ENCODE results near the gene TRIM31. TPM values are rescaled to one million over a fixed set of nuclear protein-coding genes. Genes with fewer than 3 reads are reported as not detected.

Gene TRIM31
- total and polyA plus RNA-seq, 9 donors: not detected

DNA sequence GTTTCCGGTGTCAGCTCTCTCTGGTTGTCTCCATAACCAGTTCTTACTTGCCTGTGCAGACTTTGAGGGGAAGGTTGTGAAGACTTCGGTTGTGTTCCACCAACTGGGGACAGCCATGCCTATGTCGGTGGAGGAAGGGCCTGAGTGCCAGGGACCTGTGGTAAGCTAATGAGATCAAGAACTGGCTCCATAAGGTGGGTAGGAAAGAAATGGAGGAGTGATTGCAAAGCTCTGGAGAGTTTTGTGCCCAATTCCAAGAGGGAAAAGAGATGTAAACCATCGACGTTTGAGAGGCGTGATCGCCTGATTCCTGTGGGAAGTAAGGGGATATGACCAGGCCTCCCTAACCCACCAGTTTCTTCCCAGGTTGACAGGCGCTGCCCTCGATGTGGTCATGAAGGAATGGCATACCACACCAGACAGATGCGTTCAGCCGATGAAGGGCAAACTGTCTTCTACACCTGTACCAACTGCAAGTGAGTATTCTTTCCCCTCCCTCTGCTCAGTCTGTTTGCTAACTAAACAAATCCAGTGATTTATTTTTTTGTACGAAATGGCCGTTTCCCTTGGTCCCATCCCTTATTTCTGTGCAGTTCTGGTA, 50.9 kb downstream of the TRIM31 start:
- Histone ChIP-seq H3K9me3 (no peaks in the 10 kb centered on the region), H3K27me3 (no peaks in the 10 kb centered on the region), H3K4me1 (ENCODE audit: insufficient read depth) (peaks cover 5% of the 10 kb centered on the region), H3K36me3 (no peaks in the 10 kb centered on the region), H3K27ac (peak overlapping the region; percentile 1 to 88), H3K4me3 (peak overlapping the region; percentile 89)
- TF ChIP-seq EP300 (IDR thresholded peaks at IDR 0.05) (no peak), POLR2A (IDR thresholded peaks at IDR 0.05) (no peak), CTCF (IDR thresholded peaks at IDR 0.05) (no peak)
- WGBS, 3 donors: 45 to 57% (median 51%) methylated on average over 13 of the region's 13 CpGs
- intact Hi-C loops (cut with DNase I): no loop called here
- DNase-seq: peak in 1 of 5 donors; percentile 20

DNA sequence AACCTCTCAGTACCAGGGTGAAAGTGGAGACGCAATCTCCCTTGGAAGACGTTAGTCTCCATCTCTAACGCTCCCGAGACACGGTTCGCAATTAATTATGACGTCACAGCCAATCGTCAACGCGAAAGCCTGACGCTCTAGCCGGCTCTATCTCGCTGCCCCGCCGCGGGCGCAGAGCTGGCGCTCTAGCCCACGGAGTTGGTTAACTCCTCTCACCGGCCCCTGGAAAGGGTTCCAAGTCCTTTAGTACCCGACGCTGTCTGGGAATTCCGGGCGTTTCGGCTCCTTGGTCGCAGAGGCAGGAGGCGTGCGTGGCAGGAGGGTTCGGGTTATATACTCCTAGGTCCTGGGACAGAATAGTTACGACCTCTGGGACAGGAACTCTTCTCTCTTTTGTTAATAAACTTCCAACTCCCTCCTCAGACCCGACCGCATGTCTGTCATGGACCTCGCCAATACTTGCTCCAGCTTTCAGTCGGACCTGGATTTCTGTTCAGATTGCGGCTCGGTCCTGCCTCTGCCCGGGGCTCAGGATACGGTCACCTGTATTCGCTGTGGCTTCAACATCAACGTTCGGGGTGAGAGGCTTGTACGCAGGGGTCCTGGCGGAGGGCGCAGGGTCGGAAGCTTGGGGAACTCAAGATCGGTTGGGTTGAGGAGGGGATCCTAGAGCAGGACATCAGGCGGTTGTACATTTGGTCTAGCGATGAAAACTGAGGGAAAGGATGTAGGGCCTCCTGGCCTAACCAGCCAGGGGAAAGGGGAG, 51.6 kb downstream of the TRIM31 start, which contains the start of gene POLR1H:
Gene POLR1H (plus strand): TSS at position 174 of the 766 bp plus-strand sequence. CDS start 260 bp downstream, at position 434.
- H3K4me3 ChIP-seq: peak within 1 kb of the TSS; percentile 89
- H3K36me3 ChIP-seq: no peaks in the 10 kb centered on the region
- DNase-seq: peak; percentile 91 to 94 (median 92)
- peak within 1 kb of the TSS; percentile 26 to 88 for H3K27ac ChIP-seq
- no peaks in the 10 kb centered on the region for H3K27me3 ChIP-seq
- intact Hi-C loops (cut with DNase I): no loop called here
- WGBS, 3 donors: 0% methylated on average over 45 to 48 of the region's 48 CpGs
- H3K9me3 ChIP-seq: no peaks in the 10 kb centered on the region
- H3K4me1 ChIP-seq (ENCODE audit: insufficient read depth): peaks cover 5% of the 10 kb centered on the region
- TF ChIP-seq CTCF (IDR thresholded peaks at IDR 0.05) (peak in 1 of 3 donors; percentile 11), POLR2A (IDR thresholded peaks at IDR 0.05) (peak; percentile 86), EP300 (IDR thresholded peaks at IDR 0.05) (no peak)

DNA sequence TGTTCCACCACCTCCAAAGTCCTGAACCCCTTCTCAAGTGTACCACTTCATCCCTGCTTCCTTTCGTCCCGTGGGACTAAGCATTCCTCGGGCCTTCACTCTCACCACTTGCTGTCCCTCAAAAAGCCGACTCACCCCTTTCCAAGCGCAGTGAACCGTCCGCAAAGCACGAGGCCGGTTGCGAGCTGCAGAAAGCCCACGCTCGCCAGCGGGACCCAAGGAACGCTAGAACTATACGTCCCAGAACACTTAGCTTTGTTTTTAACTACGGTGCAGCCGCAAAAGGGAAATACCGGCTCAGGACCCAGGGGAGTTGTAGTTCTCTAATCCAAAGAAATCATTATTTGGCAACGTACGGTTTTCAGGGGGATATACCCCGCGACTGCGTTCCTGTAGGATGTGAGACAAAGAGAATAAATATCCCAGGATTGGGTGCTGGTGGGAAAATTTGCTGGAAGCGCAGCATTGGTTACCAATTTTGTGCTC, 52.2 kb downstream of the TRIM31 start:
- intact Hi-C loops (cut with DNase I): no loop called here
- Histone ChIP-seq H3K36me3 (no peaks in the 10 kb centered on the region), H3K4me1 (ENCODE audit: insufficient read depth) (peaks cover 5% of the 10 kb centered on the region), H3K27me3 (no peaks in the 10 kb centered on the region), H3K9me3 (no peaks in the 10 kb centered on the region), H3K4me3 (peak overlapping the region; percentile 89), H3K27ac (peak overlapping the region; percentile 26 to 88)
- 0% methylated on average over 24 of the region's 24 CpGs for WGBS, 3 donors
- TF ChIP-seq POLR2A (IDR thresholded peaks at IDR 0.05) (no peak), CTCF (IDR thresholded peaks at IDR 0.05) (no peak), EP300 (IDR thresholded peaks at IDR 0.05) (no peak)
- DNase-seq: peak in 2 of 5 donors; percentile 16 to 48

- Histone ChIP-seq H3K36me3 (no peaks in the 10 kb centered on the region), H3K27ac (no peak overlapping the region), H3K9me3 (no peaks in the 10 kb centered on the region), H3K4me1 (ENCODE audit: insufficient read depth) (peaks cover 2% of the 10 kb centered on the region), H3K27me3 (no peaks in the 10 kb centered on the region), H3K4me3 (no peak overlapping the region)
- 40 to 59% (median 59%) methylated on average over 1 of the region's 1 CpG for WGBS, 3 donors
- no peak for DNase-seq
- no peak for TF ChIP-seq EP300 (IDR thresholded peaks at IDR 0.05)
- TF ChIP-seq CTCF (IDR thresholded peaks at IDR 0.05): no peak
- TF ChIP-seq POLR2A (IDR thresholded peaks at IDR 0.05): no peak
- intact Hi-C loops (cut with DNase I): no loop called here
Observed at GRCh38 chr6:30055513-30055912, 57.4 kb downstream of the TRIM31 start.
